K562 (cell line): ENCODE measurements around the gene MFAP1. TPM values are rescaled to one million over a fixed set of nuclear protein-coding genes. Genes with fewer than 3 reads are reported as not detected.

Experiments used
- ATAC-seq: fragments of 200-7000 bp; cut with Tn5 transposase; 3 replicates; pipeline ENCODE4 v1.9.1; 2020; ENCODE audit warnings: moderate library complexity
- BruUV-seq: library from RNA; stranded (reverse); fragments of 400-500 nt; replicated peaks from 2 replicates; lab custom pipeline; 2021; lab: Mats Ljungman, UMichigan
- CTCF ChIA-PET: fragments of 300-600 bp; formaldehyde crosslinking; extraction: SDS; loops from one replicate; lab custom pipeline; 2021; ENCODE audit warnings: low intra/inter-chr PET ratio; lab: Yijun Ruan, JAX
- POLR2A ChIA-PET: fragments of 300-600, 350-650 bp; sonication (Branson Sonifier 250); formaldehyde crosslinking; extraction: SDS; loops from one replicate; lab custom pipeline; 2021; ENCODE audit warnings: antibody characterized with exemption, inconsistent platforms; lab: Yijun Ruan, JAX
- DNase-seq, 4 experiments: peaks; one replicate each; pipeline versions ENCODE4 v3.0.0 to v3.0.0-alpha.2; 2011 to 2018; ENCODE audit warnings: low spot score in 3 of 4, mixed read lengths in 3 of 4; ENCODE audit errors: extremely low read depth in 1 of 4
- FAIRE-seq: peaks from 2 replicates; lab custom pipeline; 2011; peaks lifted over from hg19 to GRCh38; lab: Jason Lieb, UNC
- H2AFZ ChIP-seq: 2 replicates; pipeline ENCODE4 v1.6.0; 2011; ENCODE audit warnings: low read depth, low read length, control low read depth, inconsistent platforms
- H3K27ac ChIP-seq: fragments of 200-600 bp; 3 replicates; pipeline ENCODE4 v1.8.0; 2011; ENCODE audit warnings: low read depth, mild to moderate bottlenecking, control low read depth, inconsistent platforms, low read length, moderate library complexity, mixed read lengths; ENCODE audit errors: extremely low read depth
- H3K27me3 ChIP-seq, 2 experiments: fragments of 300-600 bp in 1 of 2; 2 replicates in 1 of 2; 3 replicates in 1 of 2; pipeline versions ENCODE4 v1.6.0 to v1.8.0; 2011; ENCODE audit warnings: inconsistent platforms in 2 of 2, low read length in 2 of 2, mild to moderate bottlenecking in 1 of 2, mixed read lengths in 1 of 2, moderate library complexity in 1 of 2; ENCODE audit not compliant: control insufficient read depth in 2 of 2, insufficient read depth in 2 of 2
- H3K36me3 ChIP-seq: fragments of 300-600 bp; 3 replicates; pipeline ENCODE4 v1.8.0; 2011; ENCODE audit warnings: mild to moderate bottlenecking, low read length, inconsistent platforms; ENCODE audit not compliant: control insufficient read depth, insufficient read depth
- H3K4me1 ChIP-seq, 2 experiments: fragments of 200-600 bp in 1 of 2; replicated peaks in 1 of 2; 2 replicates in 1 of 2; 3 replicates in 1 of 2; pipeline versions ENCODE4 v1.5.1 to v1.8.0; 2011; ENCODE audit warnings: inconsistent platforms in 2 of 2, low read length in 2 of 2, mild to moderate bottlenecking in 1 of 2, mixed read lengths in 1 of 2, moderate library complexity in 1 of 2; ENCODE audit not compliant: control insufficient read depth in 2 of 2, insufficient read depth in 2 of 2
- H3K4me2 ChIP-seq: 2 replicates; pipeline ENCODE4 v1.6.1; 2011; ENCODE audit warnings: low read length, control low read depth, inconsistent platforms, mixed read lengths; ENCODE audit not compliant: insufficient read depth
- H3K4me3 ChIP-seq: fragments of 200-600 bp; sonication (generic), shearing (Covaris generic); 2 replicates; pipeline ENCODE4 v1.5.1; 2016; ENCODE audit warnings: control low read depth, inconsistent platforms
- H3K79me2 ChIP-seq: fragments of 200-600 bp; 3 replicates; pipeline ENCODE4 v1.8.0; 2011; ENCODE audit warnings: low read length, inconsistent platforms; ENCODE audit not compliant: control insufficient read depth, insufficient read depth
- H3K9ac ChIP-seq, 2 experiments: 2 replicates each; pipeline versions ENCODE4 v1.6.0 to v1.6.1; 2011; ENCODE audit warnings: low read depth in 2 of 2, low read length in 2 of 2, control low read depth in 1 of 2, inconsistent platforms in 1 of 2, mild to moderate bottlenecking in 1 of 2, mixed read lengths in 1 of 2; ENCODE audit not compliant: insufficient read depth in 1 of 2
- H3K9me1 ChIP-seq: one replicate; pipeline ENCODE4 v1.6.0; 2011; ENCODE audit warnings: inconsistent platforms, mild to moderate bottlenecking, low read length, moderate library complexity; ENCODE audit not compliant: control insufficient read depth, insufficient read depth
- H3K9me3 ChIP-seq: replicated peaks from 2 replicates; pipeline ENCODE4 v1.5.1; 2011; ENCODE audit warnings: low read depth, low read length, inconsistent platforms; ENCODE audit not compliant: control insufficient read depth, insufficient read depth
- H4K20me1 ChIP-seq: replicated peaks from 2 replicates; pipeline ENCODE4 v1.6.1; 2011; ENCODE audit warnings: low read length, inconsistent platforms, mixed read lengths; ENCODE audit not compliant: control insufficient read depth, insufficient read depth
- C11orf30 ChIP-seq: fragments of 450-650 bp; IDR thresholded peaks from 2 replicates; pipeline ENCODE4 v1.6.1; 2016; ENCODE audit warnings: low read depth, mild to moderate bottlenecking
- FUS ChIP-seq: fragments of 200-400 bp; formaldehyde crosslinking; optimal IDR thresholded peaks from 2 replicates; pipeline ENCODE3; 2017; ENCODE audit warnings: low read depth, low read length
- GTF2F1 ChIP-seq: IDR thresholded peaks from 2 replicates; pipeline ENCODE4 v1.6.1; 2011; ENCODE audit warnings: low read depth, low read length, improper control_type of control experiment
- HNRNPH1 ChIP-seq: fragments of 200-400 bp; formaldehyde crosslinking; optimal IDR thresholded peaks from 2 replicates; pipeline ENCODE3; 2017; ENCODE audit warnings: low read depth, mild to moderate bottlenecking, low read length, moderate library complexity
- NBN ChIP-seq: fragments of 450-650 bp; IDR thresholded peaks from 2 replicates; pipeline ENCODE4 v1.6.1; 2016; ENCODE audit warnings: low read depth, mild to moderate bottlenecking
- SIRT6 ChIP-seq: IDR thresholded peaks from one replicate; pipeline ENCODE4 v1.6.1; 2012; ENCODE audit warnings: low read depth, mild to moderate bottlenecking, control low read depth, inconsistent platforms, low read length, moderate library complexity
- TCFL5 ChIP-seq: fragments of 250-450 bp; sonication (Bioruptor Pico); conservative IDR thresholded peaks from 2 replicates; pipeline ENCODE4 v1.6.1; 2021; ENCODE audit warnings: mild to moderate bottlenecking, moderate library complexity, matching md5 sums
- TRIM24 ChIP-seq, 2 experiments: fragments of 450-650 bp; IDR thresholded peaks; 2 replicates each; pipeline ENCODE4 v1.6.1; 2016
- ZNF239 ChIP-seq: fragments of 250-450 bp; sonication (Bioruptor Pico); IDR thresholded peaks from 2 replicates; pipeline ENCODE4 v1.4.0; 2020; ENCODE audit warnings: mild to moderate bottlenecking
- ZNF274 ChIP-seq: IDR thresholded peaks from 2 replicates; pipeline ENCODE4 v1.6.1; 2011; ENCODE audit warnings: low read depth, mild to moderate bottlenecking, low read length, moderate library complexity, borderline replicate concordance
- ZNF408 ChIP-seq: fragments of 250-450 bp; sonication (Bioruptor Pico); IDR thresholded peaks from 2 replicates; pipeline ENCODE4 v1.4.0; 2020; ENCODE audit warnings: low read depth, mild to moderate bottlenecking, moderate library complexity
- WGBS: fragments of 100-300 bp; shearing (Covaris generic); methylation state at CpG from one replicate; pipeline ENCODE4 v1.1.6; 2016; ENCODE audit warnings: low coverage, mixed read lengths; ENCODE audit not compliant: insufficient coverage; ENCODE audit errors: missing lambda C conversion rate; 5-methylcytosine and 5-hydroxymethylcytosine counted together
- in situ Hi-C: fragments of 300-500 bp; cut with MboI; formaldehyde crosslinking; loops from 4 replicates; pipeline ENCODE4 v1.15.0; 2018; ENCODE audit warnings: inconsistent platforms, mixed read lengths
- intact Hi-C: fragments of 100-400 bp; cut with micrococcal nuclease; formaldehyde crosslinking; loops from 2 replicates; pipeline ENCODE4 v1.14.2; 2022
- polyA plus RNA-seq, 8 experiments: library from polyadenylated mRNA; depleted of rRNA in 4 of 8; stranded (reverse) in 5 of 8; unstranded in 3 of 8; fragments of >200 nt; fragmentation: Nextera tagmentation in 2 of 8; fragmentation: Illumina TruSeq in 1 of 8; extraction: Ambion mirVana in 2 of 8; extraction: Trizol in 1 of 8; gene quantifications; 2 replicates each; pipeline versions ENCODE4 v1.2.1 to v1.2.3, GENCODE V29; 2011 to 2014; ENCODE audit warnings: inconsistent platforms in 1 of 8, missing spikeins in 1 of 8
- total RNA-seq, 7 experiments: library from RNA; depleted of rRNA in 6 of 7; stranded (reverse); fragments of >200 nt in 6 of 7; fragmentation: Illumina TruSeq in 2 of 7; extraction: Trizol in 2 of 7; gene quantifications; 2 replicates each; pipeline versions ENCODE4 v1.2.1 to v1.2.3, GENCODE V29; 2011 to 2021; ENCODE audit warnings: low replicate concordance in 1 of 7
- TF ChIP-seq, protein P1 (sequence below): IDR thresholded peaks from 3 replicates; pipeline ENCODE4 v1.6.1; 2011; ENCODE audit warnings: borderline replicate concordance, mild to moderate bottlenecking; ENCODE audit not compliant: insufficient read length, insufficient read depth
- TF ChIP-seq, protein P2 (sequence below): sonication (generic); formaldehyde crosslinking; IDR thresholded peaks from 2 replicates; pipeline ENCODE4 v1.8.1; 2023; ENCODE audit warnings: mild to moderate bottlenecking, missing genetic modification reagents
- TF ChIP-seq, protein P3 (sequence below): sonication (generic); formaldehyde crosslinking; IDR thresholded peaks from 2 replicates; pipeline ENCODE4 v1.4.0; 2020; ENCODE audit warnings: mild to moderate bottlenecking, missing genetic modification reagents

Gene MFAP1
- total and polyA plus RNA-seq, 9 of the 15 experiments (the other 6 are each of a cell fraction or from before 2014, with no cell fraction given): 34.9 to 64.1 (median 48.2) TPM

DNA sequence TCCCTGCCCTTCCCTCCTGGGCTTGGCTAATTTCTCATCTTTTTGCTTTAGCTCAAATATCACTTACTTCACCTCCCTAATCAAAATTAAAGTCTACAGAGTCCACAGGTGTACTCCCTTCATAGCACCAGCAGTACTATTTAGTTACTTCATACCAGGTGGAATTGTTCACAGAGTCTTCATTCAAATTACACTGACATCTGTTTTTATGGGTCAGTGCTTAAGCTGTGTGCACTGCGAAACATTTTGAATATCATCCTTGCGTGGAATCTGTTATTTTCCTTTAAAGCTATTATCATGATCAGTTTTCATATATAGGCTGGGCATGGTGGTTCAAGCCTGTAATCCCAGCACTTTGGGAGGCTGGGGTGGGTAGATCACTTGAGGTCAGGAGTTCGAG, 35.1 kb downstream of the MFAP1 start (continued):
- TF ChIP-seq C11orf30 (no peak), NBN (no peak), HNRNPH1 (no peak), SIRT6 (no peak), ZNF408 (CRISPR knock-in tag) (no peak), FUS (no peak)
- TF ChIP-seq, protein P1, sequence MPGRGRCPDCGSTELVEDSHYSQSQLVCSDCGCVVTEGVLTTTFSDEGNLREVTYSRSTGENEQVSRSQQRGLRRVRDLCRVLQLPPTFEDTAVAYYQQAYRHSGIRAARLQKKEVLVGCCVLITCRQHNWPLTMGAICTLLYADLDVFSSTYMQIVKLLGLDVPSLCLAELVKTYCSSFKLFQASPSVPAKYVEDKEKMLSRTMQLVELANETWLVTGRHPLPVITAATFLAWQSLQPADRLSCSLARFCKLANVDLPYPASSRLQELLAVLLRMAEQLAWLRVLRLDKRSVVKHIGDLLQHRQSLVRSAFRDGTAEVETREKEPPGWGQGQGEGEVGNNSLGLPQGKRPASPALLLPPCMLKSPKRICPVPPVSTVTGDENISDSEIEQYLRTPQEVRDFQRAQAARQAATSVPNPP: no peak

DNA sequence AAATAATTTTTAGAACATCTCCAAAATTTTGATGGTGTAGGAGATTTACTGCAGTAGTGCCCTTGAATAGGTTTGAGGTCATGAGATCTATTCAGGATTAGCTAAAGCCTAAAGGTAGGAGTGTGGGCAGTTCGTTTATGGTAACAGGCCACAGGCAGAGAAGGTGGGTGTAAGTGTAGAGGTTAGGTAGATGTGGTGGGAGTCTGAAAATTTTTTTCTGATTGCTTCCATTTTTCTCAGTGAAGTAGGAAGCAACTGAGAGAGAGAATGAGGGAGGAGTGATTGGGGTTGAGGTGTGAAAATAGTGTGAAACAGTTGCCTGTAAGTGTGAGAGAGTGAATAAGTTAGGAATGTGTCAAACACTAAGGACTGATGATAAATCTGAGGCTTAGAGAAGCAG, 45.5 kb downstream of the MFAP1 start:
- Histone ChIP-seq H3K9ac (no peak overlapping the region), H2AFZ (no peak overlapping the region), H3K79me2 (no peaks in the 10 kb centered on the region), H3K4me2 (no peak overlapping the region), H3K4me3 (no peak overlapping the region), H3K27me3 (no peaks in the 10 kb centered on the region), H3K27ac (no peak overlapping the region), H3K9me1 (no peaks in the 10 kb centered on the region), H3K9me3 (no peaks in the 10 kb centered on the region; the same call in 1 of the 2 replicates), H4K20me1 (no peaks in the 10 kb centered on the region; the same call in 1 of the 2 replicates), H3K36me3 (peaks cover 6% of the 10 kb centered on the region; the same call in 2 of the 3 replicates), H3K4me1 (peaks cover 3 to 19% of the 10 kb centered on the region in 2 experiments; a peak in 4 of 5 replicates)
- BruUV-seq: no TSS peak
- TF ChIP-seq, protein P2, sequence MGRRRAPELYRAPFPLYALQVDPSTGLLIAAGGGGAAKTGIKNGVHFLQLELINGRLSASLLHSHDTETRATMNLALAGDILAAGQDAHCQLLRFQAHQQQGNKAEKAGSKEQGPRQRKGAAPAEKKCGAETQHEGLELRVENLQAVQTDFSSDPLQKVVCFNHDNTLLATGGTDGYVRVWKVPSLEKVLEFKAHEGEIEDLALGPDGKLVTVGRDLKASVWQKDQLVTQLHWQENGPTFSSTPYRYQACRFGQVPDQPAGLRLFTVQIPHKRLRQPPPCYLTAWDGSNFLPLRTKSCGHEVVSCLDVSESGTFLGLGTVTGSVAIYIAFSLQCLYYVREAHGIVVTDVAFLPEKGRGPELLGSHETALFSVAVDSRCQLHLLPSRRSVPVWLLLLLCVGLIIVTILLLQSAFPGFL: no peak
- TF ChIP-seq, protein P3, sequence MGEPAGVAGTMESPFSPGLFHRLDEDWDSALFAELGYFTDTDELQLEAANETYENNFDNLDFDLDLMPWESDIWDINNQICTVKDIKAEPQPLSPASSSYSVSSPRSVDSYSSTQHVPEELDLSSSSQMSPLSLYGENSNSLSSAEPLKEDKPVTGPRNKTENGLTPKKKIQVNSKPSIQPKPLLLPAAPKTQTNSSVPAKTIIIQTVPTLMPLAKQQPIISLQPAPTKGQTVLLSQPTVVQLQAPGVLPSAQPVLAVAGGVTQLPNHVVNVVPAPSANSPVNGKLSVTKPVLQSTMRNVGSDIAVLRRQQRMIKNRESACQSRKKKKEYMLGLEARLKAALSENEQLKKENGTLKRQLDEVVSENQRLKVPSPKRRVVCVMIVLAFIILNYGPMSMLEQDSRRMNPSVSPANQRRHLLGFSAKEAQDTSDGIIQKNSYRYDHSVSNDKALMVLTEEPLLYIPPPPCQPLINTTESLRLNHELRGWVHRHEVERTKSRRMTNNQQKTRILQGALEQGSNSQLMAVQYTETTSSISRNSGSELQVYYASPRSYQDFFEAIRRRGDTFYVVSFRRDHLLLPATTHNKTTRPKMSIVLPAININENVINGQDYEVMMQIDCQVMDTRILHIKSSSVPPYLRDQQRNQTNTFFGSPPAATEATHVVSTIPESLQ: no peak
- TF ChIP-seq TRIM24 (IDR thresholded peaks at IDR 0.05): no peak
- no peak for TF ChIP-seq GTF2F1
- no peak for TF ChIP-seq ZNF239 (CRISPR knock-in tag)
- no peak for TF ChIP-seq TCFL5 (CRISPR knock-in tag)
- no peak for TF ChIP-seq ZNF274
- CTCF ChIA-PET: no interaction called here
- 23% methylated on average over 1 of the region's 1 CpG for WGBS
- POLR2A ChIA-PET: interaction anchor here (0.7 to 1.4 kb wide), 4 partner anchors 9 to 33 kb away, joined by 3 to 4 read pairs (median 3); partner anchors contain the start of gene SERF2
- ATAC-seq (no peak), DNase-seq (no peak), FAIRE-seq (peak; percentile 15)
- in situ Hi-C loops (no loop called here), intact Hi-C loops (no loop called here)
